HCT116 (cell line): ENCODE measurements around the gene PCCA. TPM values are rescaled to one million over a fixed set of nuclear protein-coding genes. Genes with fewer than 3 reads are reported as not detected.
A peak's percentile ranks its signal among the peaks of the same experiment; 100 is the strongest.

Source experiments
- ATAC-seq: fragments of 200-7000 bp; cut with Tn5 transposase; 2 replicates; pipeline ENCODE4 v1.9.1; 2020; ENCODE audit warnings: mild to moderate bottlenecking, moderate library complexity
- BruUV-seq: library from RNA; stranded (reverse); fragments of 400-500 nt; replicated peaks from 2 replicates; lab custom pipeline; 2021; lab: Mats Ljungman, UMichigan
- CTCF ChIA-PET: fragments of 300-600 bp; sonication (Branson Sonifier 250); formaldehyde crosslinking; loops from one replicate; lab custom pipeline; 2021; ENCODE audit warnings: antibody characterized with exemption; lab: Charles Lee
- POLR2A ChIA-PET: fragments of 300-600, 350-600 bp; sonication (Branson Sonifier 250); formaldehyde crosslinking; loops from one replicate; lab custom pipeline; 2021; ENCODE audit warnings: antibody characterized with exemption; lab: Charles Lee
- RAD21 ChIA-PET, 2 experiments: fragments of 300-600 bp; sonication (Branson Sonifier 250); formaldehyde crosslinking; loops; one replicate each; lab custom pipeline; 2023; ENCODE audit warnings: low total read pairs in 2 of 2; ENCODE audit not compliant: uncharacterized antibody in 2 of 2, unreplicated experiment in 2 of 2, low non-redundant PET in 1 of 2; lab: Charles Lee
- DNase-seq: peaks from one replicate; pipeline ENCODE4 v3.0.0-alpha.2; 2010; ENCODE audit warnings: low read depth, low spot score
- H2AFZ ChIP-seq: fragments of 200-600 bp; shearing (Covaris generic), sonication (generic); 2 replicates; pipeline ENCODE4 v1.6.1; 2017; ENCODE audit warnings: low read depth, mixed run types, mixed read lengths, antibody characterized with exemption, low read length; ENCODE audit not compliant: poor library complexity, severe bottlenecking
- H3K27ac ChIP-seq: 2 replicates; pipeline ENCODE4 v1.5.1; 2012; ENCODE audit warnings: low read depth, low read length
- H3K27me3 ChIP-seq: fragments of 200-600 bp; sonication (generic); 2 replicates; pipeline ENCODE4 v1.6.1; 2016; ENCODE audit warnings: mixed run types, low read length, mixed read lengths; ENCODE audit not compliant: insufficient read depth
- H3K36me3 ChIP-seq, 2 experiments: fragments of 200-500 bp in 1 of 2; fragments of 200-600 bp in 1 of 2; sonication (Bioruptor generic) in 1 of 2; sonication (generic) in 1 of 2; 2 replicates each; pipeline versions ENCODE4 v1.5.1 to v1.6.1; 2014 to 2016; ENCODE audit warnings: low read length in 2 of 2, inconsistent platforms in 1 of 2, mixed read lengths in 1 of 2, mixed run types in 1 of 2; ENCODE audit not compliant: insufficient read depth in 2 of 2, control insufficient read depth in 1 of 2
- H3K4me1 ChIP-seq, 2 experiments: fragments of 200-600 bp in 1 of 2; sonication (generic) in 1 of 2; 2 replicates each; pipeline versions ENCODE4 v1.5.1 to v1.6.1; 2012 to 2017; ENCODE audit warnings: low read length in 2 of 2, inconsistent platforms in 1 of 2, mild to moderate bottlenecking in 1 of 2, mixed read lengths in 1 of 2, mixed run types in 1 of 2, moderate library complexity in 1 of 2; ENCODE audit not compliant: insufficient read depth in 2 of 2, control insufficient read depth in 1 of 2
- H3K4me2 ChIP-seq: fragments of 200-600 bp; sonication (generic); 2 replicates; pipeline ENCODE4 v1.6.1; 2017; ENCODE audit warnings: mixed run types, low read length, mixed read lengths
- H3K4me3 ChIP-seq, 2 experiments: fragments of 200-600 bp in 1 of 2; sonication (generic) in 1 of 2; replicated peaks in 1 of 2; 2 replicates each; pipeline ENCODE4 v1.5.1; 2011 to 2016; ENCODE audit warnings: low read length in 2 of 2, control low read depth in 1 of 2, low read depth in 1 of 2, mild to moderate bottlenecking in 1 of 2, mixed read lengths in 1 of 2, mixed run types in 1 of 2
- H3K79me2 ChIP-seq: fragments of 200-600 bp; sonication (generic); 2 replicates; pipeline ENCODE4 v1.6.1; 2017; ENCODE audit warnings: mild to moderate bottlenecking, mixed run types, low read length, moderate library complexity, mixed read lengths; ENCODE audit not compliant: insufficient read depth
- H3K9ac ChIP-seq: fragments of 200-600 bp; sonication (generic); 2 replicates; pipeline ENCODE4 v1.6.1; 2016; ENCODE audit warnings: low read length, mixed read lengths
- H3K9me2 ChIP-seq: fragments of 200-600 bp; sonication (generic), shearing (Covaris generic); 2 replicates; pipeline ENCODE4 v1.6.1; 2017; ENCODE audit warnings: mixed run types, mild to moderate bottlenecking, moderate library complexity; ENCODE audit not compliant: insufficient read depth
- H3K9me3 ChIP-seq, 2 experiments: fragments of 200-500 bp in 1 of 2; fragments of 200-600 bp in 1 of 2; sonication (Bioruptor generic) in 1 of 2; sonication (generic) in 1 of 2; 2 replicates each; pipeline ENCODE4 v1.6.1; 2014 to 2017; ENCODE audit warnings: low read length in 2 of 2, mixed read lengths in 2 of 2, inconsistent platforms in 1 of 2, low read depth in 1 of 2, mild to moderate bottlenecking in 1 of 2, mixed run types in 1 of 2, moderate library complexity in 1 of 2; ENCODE audit not compliant: control insufficient read depth in 1 of 2, insufficient read depth in 1 of 2
- H4K20me1 ChIP-seq: fragments of 200-600 bp; sonication (generic), shearing (Covaris generic); 2 replicates; pipeline ENCODE4 v1.6.1; 2017; ENCODE audit warnings: mixed run types, mild to moderate bottlenecking, moderate library complexity; ENCODE audit not compliant: insufficient read depth
- CBX3 ChIP-seq: IDR thresholded peaks from 2 replicates; pipeline ENCODE4 v1.6.1; 2012; ENCODE audit warnings: low read depth
- EZH2 ChIP-seq: fragments of 200-600 bp; sonication (generic); IDR thresholded peaks from 2 replicates; pipeline ENCODE4 v1.6.1; 2017; ENCODE audit warnings: antibody characterized with exemption, mixed run types
- EZH2phosphoT487 ChIP-seq: fragments of 200-600 bp; IDR thresholded peaks from 2 replicates; pipeline ENCODE4 v1.6.1; 2018; ENCODE audit warnings: antibody characterized with exemption, borderline replicate concordance
- FOSL1 ChIP-seq: IDR thresholded peaks from 2 replicates; pipeline ENCODE4 v1.6.1; 2012; ENCODE audit warnings: low read depth
- JUND ChIP-seq: IDR thresholded peaks from 2 replicates; pipeline ENCODE4 v1.6.1; 2012
- MAX ChIP-seq: IDR thresholded peaks from 2 replicates; pipeline ENCODE4 v1.6.1; 2012
- POLR2A ChIP-seq: IDR thresholded peaks from 2 replicates; pipeline ENCODE4 v1.7.0; 2011; ENCODE audit warnings: borderline replicate concordance; ENCODE audit not compliant: insufficient read depth, insufficient read length; ENCODE audit errors: extremely low read depth
- RAD21 ChIP-seq: IDR thresholded peaks from 2 replicates; pipeline ENCODE4 v1.6.1; 2012; ENCODE audit warnings: low read depth, mild to moderate bottlenecking
- SIN3A ChIP-seq: IDR thresholded peaks from 2 replicates; pipeline ENCODE4 v1.6.1; 2012; ENCODE audit warnings: low read depth
- SRF ChIP-seq: IDR thresholded peaks from 2 replicates; pipeline ENCODE4 v1.6.1; 2012; ENCODE audit warnings: low read depth
- YY1 ChIP-seq: IDR thresholded peaks from 2 replicates; pipeline ENCODE4 v1.6.1; 2011; ENCODE audit warnings: low read length, low read depth, moderate library complexity, mild to moderate bottlenecking; ENCODE audit not compliant: insufficient replicate concordance; ENCODE audit errors: extremely low read depth
- ZNF274 ChIP-seq: fragments of 200-500 bp; sonication (Bioruptor generic); IDR thresholded peaks from 2 replicates; pipeline ENCODE4 v1.6.1; 2014; ENCODE audit warnings: mild to moderate bottlenecking, low read depth, low read length, inconsistent platforms
- intact Hi-C: fragments of 100-400 bp; cut with micrococcal nuclease; formaldehyde crosslinking; loops from 2 replicates; pipeline ENCODE4 v1.10.0; 2022
- total RNA-seq: library from RNA; stranded (reverse); gene quantifications from one replicate; pipeline ENCODE4 v1.2.1, GENCODE V29; 2021; ENCODE audit not compliant: unreplicated experiment
- TF ChIP-seq, protein P1 (sequence below): IDR thresholded peaks from 2 replicates; pipeline ENCODE4 v1.6.1; 2011; ENCODE audit warnings: mild to moderate bottlenecking, low read length, moderate library complexity; ENCODE audit not compliant: insufficient replicate concordance; ENCODE audit errors: extremely low read depth
- TF ChIP-seq, protein P2 (sequence below): IDR thresholded peaks from 2 replicates; pipeline ENCODE4 v1.6.1; 2012
- TF ChIP-seq, protein P3 (sequence below), 3 experiments: fragments of 200-600 bp in 1 of 3; sonication (generic) in 1 of 3; IDR thresholded peaks in 2 of 3; conservative IDR thresholded peaks in 1 of 3; 2 replicates each; pipeline ENCODE4 v1.5.1; 2012 to 2017; ENCODE audit warnings: low read depth in 2 of 3, low read length in 2 of 3, antibody characterized with exemption in 1 of 3, borderline replicate concordance in 1 of 3, control low read depth in 1 of 3, mild to moderate bottlenecking in 1 of 3, mixed read lengths in 1 of 3, mixed run types in 1 of 3, moderate library complexity in 1 of 3; ENCODE audit not compliant: insufficient read depth in 1 of 3

Gene PCCA
- total RNA-seq, 1 experiment from 2014 or later, result 23.0 TPM

- H3K79me2 ChIP-seq, result no peaks in the 10 kb centered on the region
- RAD21 ChIA-PET, result no interaction called here
- TF ChIP-seq, protein P1, sequence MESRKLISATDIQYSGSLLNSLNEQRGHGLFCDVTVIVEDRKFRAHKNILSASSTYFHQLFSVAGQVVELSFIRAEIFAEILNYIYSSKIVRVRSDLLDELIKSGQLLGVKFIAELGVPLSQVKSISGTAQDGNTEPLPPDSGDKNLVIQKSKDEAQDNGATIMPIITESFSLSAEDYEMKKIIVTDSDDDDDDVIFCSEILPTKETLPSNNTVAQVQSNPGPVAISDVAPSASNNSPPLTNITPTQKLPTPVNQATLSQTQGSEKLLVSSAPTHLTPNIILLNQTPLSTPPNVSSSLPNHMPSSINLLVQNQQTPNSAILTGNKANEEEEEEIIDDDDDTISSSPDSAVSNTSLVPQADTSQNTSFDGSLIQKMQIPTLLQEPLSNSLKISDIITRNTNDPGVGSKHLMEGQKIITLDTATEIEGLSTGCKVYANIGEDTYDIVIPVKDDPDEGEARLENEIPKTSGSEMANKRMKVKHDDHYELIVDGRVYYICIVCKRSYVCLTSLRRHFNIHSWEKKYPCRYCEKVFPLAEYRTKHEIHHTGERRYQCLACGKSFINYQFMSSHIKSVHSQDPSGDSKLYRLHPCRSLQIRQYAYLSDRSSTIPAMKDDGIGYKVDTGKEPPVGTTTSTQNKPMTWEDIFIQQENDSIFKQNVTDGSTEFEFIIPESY, result no peak
- TF ChIP-seq, all 23 proteins: peak for 0
- no peak for ATAC-seq
- no peak overlapping the region for H3K4me3 ChIP-seq
- H3K27me3 ChIP-seq, result no peaks in the 10 kb centered on the region
- H3K9me3 ChIP-seq, result no peaks in the 10 kb centered on the region
- intact Hi-C loops, result no loop called here
- no peaks in the 10 kb centered on the region for H4K20me1 ChIP-seq
- no peak overlapping the region for H3K9ac ChIP-seq
- DNase-seq, result no peak
- no peaks in the 10 kb centered on the region for H3K36me3 ChIP-seq
- H3K4me1 ChIP-seq, result peaks cover 20 to 43% of the 10 kb centered on the region in 2 experiments
- ChIA-PET POLR2A (no interaction called here), CTCF (no interaction called here)
- H2AFZ ChIP-seq, result no peak overlapping the region
- H3K9me2 ChIP-seq, result no peaks in the 10 kb centered on the region
- peak overlapping the region; percentile 15; the same call in 1 of the 2 replicates for H3K4me2 ChIP-seq
- H3K27ac ChIP-seq, result no peak overlapping the region; the same call in 1 of the 2 replicates
- BruUV-seq, result no TSS peak
Measured at GRCh38 chr13:100208626-100209025, 119.7 kb downstream of the PCCA start.

DNA sequence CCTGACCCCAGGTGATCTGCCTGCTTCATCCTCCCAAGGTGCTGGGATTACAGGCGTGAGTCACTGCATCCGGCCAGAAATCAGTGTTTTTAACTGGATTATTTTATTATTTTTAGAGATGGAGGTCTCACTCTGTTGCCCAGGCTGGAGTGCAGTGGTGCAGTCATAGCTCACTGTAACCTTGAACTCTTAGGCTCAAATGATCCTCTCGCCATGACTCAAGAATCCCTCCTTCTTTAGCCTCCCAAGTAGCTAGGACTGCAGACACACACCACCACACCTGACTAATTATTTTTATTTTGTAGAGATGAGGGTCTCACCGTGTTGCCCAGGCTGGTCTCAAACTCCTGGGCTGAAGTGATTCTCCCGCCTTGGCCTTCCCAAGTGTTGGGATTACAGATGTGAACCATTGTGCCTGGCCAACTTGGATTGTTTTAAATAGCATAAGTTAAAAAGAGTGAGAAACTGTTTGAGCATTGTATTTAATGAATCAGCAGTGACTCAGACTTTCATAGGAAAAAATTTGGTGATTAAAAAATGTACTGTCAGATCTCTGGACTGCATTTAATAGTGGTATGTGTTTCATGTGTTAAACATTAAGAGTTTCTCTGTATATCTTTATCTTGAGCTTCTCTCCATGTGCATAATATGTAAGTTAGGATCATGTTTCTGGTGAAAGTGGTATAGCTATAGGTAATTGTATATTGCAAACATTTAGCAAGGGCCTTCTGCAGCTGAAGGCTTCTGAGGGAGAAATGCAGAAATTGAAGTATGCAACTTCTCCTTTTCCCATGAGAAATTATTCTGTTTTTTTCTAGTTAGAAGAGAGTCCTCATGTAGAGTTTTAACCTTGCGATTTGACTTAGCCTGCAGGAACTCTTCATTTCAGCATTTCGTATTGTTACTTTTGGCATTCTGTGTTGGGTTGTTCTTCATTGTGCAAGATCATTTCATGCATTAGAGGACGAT is 121.2 kb downstream of the PCCA start:
- intact Hi-C loops, result no loop called here
- Histone ChIP-seq H3K9ac (no peak overlapping the region), H3K9me3 (no peaks in the 10 kb centered on the region), H3K36me3 (no peaks in the 10 kb centered on the region), H3K4me3 (no peak overlapping the region), H2AFZ (no peak overlapping the region), H3K27me3 (no peaks in the 10 kb centered on the region), H4K20me1 (no peaks in the 10 kb centered on the region), H3K9me2 (no peaks in the 10 kb centered on the region), H3K79me2 (no peaks in the 10 kb centered on the region), H3K27ac (peak overlapping the region; percentile 59; the same call in 1 of the 2 replicates), H3K4me1 (peaks cover 20 to 47% of the 10 kb centered on the region in 2 experiments), H3K4me2 (peak overlapping the region; percentile 49)
- no TSS peak for BruUV-seq
- peak; percentile 68 for ATAC-seq
- RAD21 ChIA-PET, result no interaction called here
- DNase-seq, result peak; percentile 23
- POLR2A ChIA-PET, result no interaction called here
- CTCF ChIA-PET, result no interaction called here
- no peak for TF ChIP-seq ZNF274
- TF ChIP-seq JUND, result peak; percentile 66; the same call in 1 of the 2 replicates
- no peak for TF ChIP-seq MAX
- no peak for TF ChIP-seq CBX3
- no peak for TF ChIP-seq YY1
- TF ChIP-seq FOSL1, result peak; percentile 85
- TF ChIP-seq EZH2, result no peak
- TF ChIP-seq SIN3A, result no peak
- TF ChIP-seq EZH2phosphoT487, result no peak
- no peak for TF ChIP-seq SRF
- TF ChIP-seq, protein P2, sequence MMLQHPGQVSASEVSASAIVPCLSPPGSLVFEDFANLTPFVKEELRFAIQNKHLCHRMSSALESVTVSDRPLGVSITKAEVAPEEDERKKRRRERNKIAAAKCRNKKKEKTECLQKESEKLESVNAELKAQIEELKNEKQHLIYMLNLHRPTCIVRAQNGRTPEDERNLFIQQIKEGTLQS, result no peak
- TF ChIP-seq, protein P3, sequence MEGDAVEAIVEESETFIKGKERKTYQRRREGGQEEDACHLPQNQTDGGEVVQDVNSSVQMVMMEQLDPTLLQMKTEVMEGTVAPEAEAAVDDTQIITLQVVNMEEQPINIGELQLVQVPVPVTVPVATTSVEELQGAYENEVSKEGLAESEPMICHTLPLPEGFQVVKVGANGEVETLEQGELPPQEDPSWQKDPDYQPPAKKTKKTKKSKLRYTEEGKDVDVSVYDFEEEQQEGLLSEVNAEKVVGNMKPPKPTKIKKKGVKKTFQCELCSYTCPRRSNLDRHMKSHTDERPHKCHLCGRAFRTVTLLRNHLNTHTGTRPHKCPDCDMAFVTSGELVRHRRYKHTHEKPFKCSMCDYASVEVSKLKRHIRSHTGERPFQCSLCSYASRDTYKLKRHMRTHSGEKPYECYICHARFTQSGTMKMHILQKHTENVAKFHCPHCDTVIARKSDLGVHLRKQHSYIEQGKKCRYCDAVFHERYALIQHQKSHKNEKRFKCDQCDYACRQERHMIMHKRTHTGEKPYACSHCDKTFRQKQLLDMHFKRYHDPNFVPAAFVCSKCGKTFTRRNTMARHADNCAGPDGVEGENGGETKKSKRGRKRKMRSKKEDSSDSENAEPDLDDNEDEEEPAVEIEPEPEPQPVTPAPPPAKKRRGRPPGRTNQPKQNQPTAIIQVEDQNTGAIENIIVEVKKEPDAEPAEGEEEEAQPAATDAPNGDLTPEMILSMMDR (IDR thresholded peaks at IDR 0.05 in 2 of 3, conservative IDR thresholded peaks at IDR 0.05 in 1 of 3; ENCODE audit: borderline replicate concordance in 1 of 3, insufficient read depth in 1 of 3, low read depth in 2 of 3, low read length in 2 of 3), result no peak
- TF ChIP-seq POLR2A, result no peak
- TF ChIP-seq RAD21, result no peak
